Measurements from ENCODE around the gene NR5A2. TPM values are rescaled to one million over a fixed set of nuclear protein-coding genes. Genes with fewer than 3 reads are reported as not detected.

Gene NR5A2
- total RNA-seq, 4 donors from 2014 or later = 3.7 to 19.1 (median 11.3) TPM

- DNase-seq (ENCODE audit: low spot score) (no peak), ATAC-seq (ENCODE audit: low FRiP score) (no peak)
- TF ChIP-seq CTCF (IDR thresholded peaks at IDR 0.05) = no peak
Measured at GRCh38 chr1:200154069-200154767, 126.7 kb downstream of the NR5A2 start.

- no peak for TF ChIP-seq CTCF (IDR thresholded peaks at IDR 0.05)
- DNase-seq (ENCODE audit: low spot score) (no peak), ATAC-seq (ENCODE audit: low FRiP score) (no peak)
Measured at GRCh38 chr1:200157715-200158114, 130.2 kb downstream of the NR5A2 start.

- DNase-seq (ENCODE audit: low spot score) (no peak), ATAC-seq (ENCODE audit: low FRiP score) (no peak)
- TF ChIP-seq CTCF (IDR thresholded peaks at IDR 0.05) = no peak
Measured at GRCh38 chr1:200161801-200162200, 134.3 kb downstream of the NR5A2 start.

GRCh38 chr1:200162258-200162657 is 134.7 kb downstream of the NR5A2 start:
- ATAC-seq (ENCODE audit: low FRiP score) = no peak
- DNase-seq (ENCODE audit: low spot score) = no peak

GRCh38 chr1:200162877-200163276 is 135.4 kb downstream of the NR5A2 start:
- no peak for DNase-seq (ENCODE audit: low spot score)
- no peak for ATAC-seq (ENCODE audit: low FRiP score)
- TF ChIP-seq CTCF (IDR thresholded peaks at IDR 0.05) = no peak

More at GRCh38 chr1:200162258-200162657, 134.7 kb downstream of the NR5A2 start:
- no peak for TF ChIP-seq CTCF (IDR thresholded peaks at IDR 0.05)

GRCh38 chr1:200163911-200164310 is 136.4 kb downstream of the NR5A2 start:
- no peak for DNase-seq (ENCODE audit: low spot score)
- no peak for TF ChIP-seq CTCF (IDR thresholded peaks at IDR 0.05)
- ATAC-seq (ENCODE audit: low FRiP score) = no peak

- no peak for DNase-seq (ENCODE audit: low spot score)
- no peak for TF ChIP-seq CTCF (IDR thresholded peaks at IDR 0.05)
- no peak for ATAC-seq (ENCODE audit: low FRiP score)
Measured at GRCh38 chr1:200165493-200166220, 138.1 kb downstream of the NR5A2 start.
